AG09319 (cell line): Measurements from ENCODE around the gene MICALL2.
A peak's percentile ranks its signal among the peaks of the same experiment; 100 is the strongest.

ENCODE experiments used
- DNase-seq: peaks from one replicate; pipeline ENCODE4 v3.0.0-alpha.2; 2010; ENCODE audit warnings: low read depth; ENCODE audit errors: extremely low read depth
- TF ChIP-seq, protein P1 (sequence below): IDR thresholded peaks from 2 replicates; pipeline ENCODE4 v1.5.1; 2011; ENCODE audit warnings: low read depth, mild to moderate bottlenecking, inconsistent platforms, low read length, moderate library complexity

Gene MICALL2

DNA sequence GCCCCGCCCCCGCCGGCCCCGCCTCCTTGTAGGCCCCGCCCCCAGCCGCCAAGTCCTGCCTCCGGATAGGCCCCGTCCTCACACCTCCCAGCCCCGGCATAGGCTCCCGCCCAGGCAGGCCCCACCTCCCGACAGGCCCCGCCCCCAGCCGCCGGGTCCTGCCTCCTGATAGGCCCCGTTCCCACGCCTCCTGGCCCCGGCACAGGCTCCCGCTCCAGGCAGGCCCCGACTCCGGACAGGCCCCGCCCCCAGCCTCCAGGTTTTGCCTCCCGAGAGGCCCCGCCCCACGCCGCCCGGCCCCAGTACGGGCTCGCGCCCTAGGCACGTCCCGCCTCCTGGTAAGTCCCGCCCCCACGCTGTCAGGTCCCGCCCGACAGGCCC, 232 bp upstream of the MICALL2 start:
- peak; percentile 98 for DNase-seq
- TF ChIP-seq, protein P1, sequence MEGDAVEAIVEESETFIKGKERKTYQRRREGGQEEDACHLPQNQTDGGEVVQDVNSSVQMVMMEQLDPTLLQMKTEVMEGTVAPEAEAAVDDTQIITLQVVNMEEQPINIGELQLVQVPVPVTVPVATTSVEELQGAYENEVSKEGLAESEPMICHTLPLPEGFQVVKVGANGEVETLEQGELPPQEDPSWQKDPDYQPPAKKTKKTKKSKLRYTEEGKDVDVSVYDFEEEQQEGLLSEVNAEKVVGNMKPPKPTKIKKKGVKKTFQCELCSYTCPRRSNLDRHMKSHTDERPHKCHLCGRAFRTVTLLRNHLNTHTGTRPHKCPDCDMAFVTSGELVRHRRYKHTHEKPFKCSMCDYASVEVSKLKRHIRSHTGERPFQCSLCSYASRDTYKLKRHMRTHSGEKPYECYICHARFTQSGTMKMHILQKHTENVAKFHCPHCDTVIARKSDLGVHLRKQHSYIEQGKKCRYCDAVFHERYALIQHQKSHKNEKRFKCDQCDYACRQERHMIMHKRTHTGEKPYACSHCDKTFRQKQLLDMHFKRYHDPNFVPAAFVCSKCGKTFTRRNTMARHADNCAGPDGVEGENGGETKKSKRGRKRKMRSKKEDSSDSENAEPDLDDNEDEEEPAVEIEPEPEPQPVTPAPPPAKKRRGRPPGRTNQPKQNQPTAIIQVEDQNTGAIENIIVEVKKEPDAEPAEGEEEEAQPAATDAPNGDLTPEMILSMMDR: no peak

DNA sequence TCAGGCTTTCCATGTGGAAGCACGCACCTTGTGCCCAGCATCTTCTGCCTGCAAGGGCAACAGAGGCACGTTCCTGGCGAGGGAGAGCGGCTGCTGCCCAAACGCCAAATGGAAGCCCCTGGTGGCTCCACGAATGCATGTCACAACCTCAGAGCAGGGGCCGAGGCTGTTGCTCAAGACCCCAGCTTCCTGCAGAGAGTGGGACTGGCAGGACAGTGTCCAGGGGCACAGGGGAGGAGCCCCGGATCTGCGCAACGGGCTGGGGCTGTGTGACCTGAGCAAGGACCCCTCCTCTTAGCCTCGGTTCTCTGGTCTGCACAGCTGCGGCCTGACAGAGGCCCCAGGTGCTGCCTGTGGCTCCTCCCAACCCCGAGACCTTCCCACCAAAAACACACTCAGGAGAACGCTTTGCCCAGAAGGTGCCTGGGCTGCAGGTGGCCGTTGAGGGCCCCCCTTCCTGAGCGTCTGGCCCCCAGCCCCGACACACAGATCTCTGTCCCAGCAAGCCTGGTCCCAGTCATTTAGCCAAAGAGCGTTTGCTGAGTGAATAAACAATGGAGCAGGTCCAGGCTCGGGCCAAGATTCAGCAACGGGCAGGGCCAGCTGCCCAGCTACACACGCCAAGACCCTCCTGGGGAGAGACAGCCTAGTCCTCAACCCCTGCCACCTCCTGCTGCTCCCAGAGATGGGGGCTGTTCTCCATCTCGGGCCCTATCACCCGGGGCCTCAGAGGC, 1.2 kb downstream of the MICALL2 start:
- no peak for DNase-seq
- TF ChIP-seq, protein P1: no peak

DNA sequence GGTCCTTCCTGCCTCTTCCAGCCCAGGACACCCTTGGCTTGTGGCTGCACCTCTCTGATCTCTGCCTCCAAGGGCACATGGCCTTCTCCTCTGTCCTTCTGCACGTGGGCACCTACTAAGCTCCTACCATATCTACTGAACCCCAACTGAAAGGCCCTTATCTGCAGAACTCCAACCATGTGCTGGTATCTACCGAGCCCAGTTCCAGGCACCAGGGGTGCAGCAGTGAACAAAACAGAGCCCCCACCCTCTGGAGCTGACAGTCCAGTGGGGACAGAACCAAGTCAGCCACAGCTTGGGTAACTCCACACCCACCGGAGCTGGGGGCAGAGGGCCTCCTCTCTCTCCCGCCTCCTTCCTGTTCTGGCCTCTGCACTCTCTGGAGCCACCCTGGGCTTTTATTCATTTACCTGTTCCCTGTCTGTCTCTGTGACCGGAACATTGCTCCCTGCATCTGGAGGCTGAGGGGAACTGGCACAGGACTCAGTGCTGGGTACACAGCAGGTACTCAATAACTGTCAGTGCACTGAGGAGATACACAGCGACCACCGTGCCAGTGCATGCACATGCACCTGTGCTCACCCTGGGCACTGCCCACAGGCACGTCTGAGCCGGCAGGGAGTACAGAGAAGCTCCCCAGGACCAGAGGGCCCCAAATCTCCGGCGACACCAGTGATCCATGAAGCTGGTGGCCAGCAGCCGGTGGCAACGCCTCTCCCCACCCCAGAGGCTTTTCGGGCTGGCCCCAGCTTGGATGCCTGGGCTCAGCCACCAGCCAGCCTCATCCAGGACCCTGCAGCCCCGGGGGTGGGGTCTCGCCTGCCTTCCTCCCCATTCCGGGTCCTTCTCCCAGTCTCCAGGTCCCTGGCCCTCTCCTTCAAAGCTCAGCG, 2.0 kb downstream of the MICALL2 start:
- TF ChIP-seq, protein P1: no peak
- no peak for DNase-seq

DNA sequence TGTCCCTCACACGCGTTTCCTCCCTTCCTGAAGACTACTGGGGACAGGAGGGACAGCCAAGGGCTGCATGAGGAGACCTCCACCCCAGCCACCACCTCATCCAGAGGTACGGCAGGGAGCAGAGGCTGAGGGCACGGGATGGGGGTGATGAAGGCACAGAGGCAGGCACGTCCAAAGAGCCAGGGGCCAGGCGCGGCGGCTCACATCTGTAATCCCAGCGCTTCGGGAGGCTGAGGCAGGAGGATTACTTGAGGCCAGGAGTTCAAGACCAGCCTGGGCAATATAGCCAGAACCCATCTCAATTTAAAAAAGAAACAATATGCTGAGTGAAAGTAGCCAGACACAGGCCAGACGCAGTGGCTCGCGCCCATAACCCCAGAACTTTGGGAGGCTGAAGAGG, 3.3 kb downstream of the MICALL2 start:
- TF ChIP-seq, protein P1: no peak
- DNase-seq: no peak

DNA sequence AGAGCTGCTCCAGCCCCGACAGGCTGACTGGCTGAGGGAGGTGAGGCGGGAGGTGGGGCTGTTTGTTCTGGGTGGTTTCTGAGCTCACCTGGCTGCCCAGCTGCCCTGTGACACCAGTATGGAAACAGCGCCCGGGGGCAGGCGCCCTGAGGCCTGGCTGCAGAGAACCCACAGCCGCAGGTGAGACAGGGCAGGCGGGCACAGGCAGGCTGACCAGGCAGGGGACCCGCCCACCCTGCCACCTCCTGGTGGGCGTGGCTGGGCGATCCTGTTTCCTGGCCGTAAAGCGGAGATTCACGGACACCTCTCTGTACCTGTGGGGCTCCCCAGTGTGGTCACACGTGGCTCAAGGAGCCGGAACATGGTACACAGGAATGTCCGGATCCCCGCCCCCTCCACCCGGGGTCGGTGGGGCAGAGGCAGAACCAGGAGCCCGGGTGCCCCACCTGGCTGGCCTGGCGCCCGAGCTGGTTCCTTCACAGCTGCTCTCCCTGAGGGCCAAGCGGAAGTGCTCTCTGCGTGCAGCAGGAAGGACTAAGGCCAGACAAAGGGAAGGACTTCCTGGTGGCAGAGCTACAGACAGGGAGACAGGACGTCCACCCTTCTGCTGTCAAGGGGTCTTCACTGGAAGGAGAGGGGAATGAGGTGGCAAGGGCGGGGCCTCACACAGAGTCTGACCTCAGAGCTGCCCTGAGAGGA, 3.9 kb downstream of the MICALL2 start:
- TF ChIP-seq, protein P1: no peak
- DNase-seq: no peak

DNA sequence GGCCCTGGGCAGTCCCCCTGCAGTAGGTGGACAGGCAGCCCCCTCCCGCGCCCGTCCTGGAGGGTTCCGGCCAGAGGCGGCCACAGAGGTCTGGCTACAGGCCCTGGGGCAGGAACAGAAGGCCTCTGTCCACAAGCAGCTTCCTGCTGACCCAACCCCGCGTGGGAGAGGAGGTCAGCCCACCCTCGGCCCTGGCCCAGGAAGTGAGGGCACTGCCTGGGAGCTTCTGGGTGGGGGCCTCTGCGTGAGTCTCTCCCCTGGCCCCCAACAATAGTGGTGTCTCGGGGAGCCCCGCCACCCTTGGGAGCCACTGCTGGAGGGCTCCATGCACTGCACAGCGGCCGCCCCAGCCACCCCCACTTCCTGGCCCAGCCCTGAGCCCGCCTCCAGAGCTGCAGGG, 4.7 kb downstream of the MICALL2 start:
- TF ChIP-seq, protein P1: no peak
- DNase-seq: no peak
